Prostate gland (tissue), 2 donors: ENCODE data around the gene XDH. TPM values are rescaled to one million over a fixed set of nuclear protein-coding genes. Genes with fewer than 3 reads are reported as not detected.

Experiments used
- DNase-seq: peaks from one replicate; pipeline ENCODE4 v3.0.0-alpha.2; 2019; ENCODE audit warnings: low spot score
- H3K27ac ChIP-seq, 2 donors: fragments of 200-600 bp; sonication (generic); 2 replicates each; pipeline ENCODE4 v1.5.1; 2017 to 2019
- H3K27me3 ChIP-seq: fragments of 200-600 bp; sonication (generic); replicated peaks from 2 replicates; pipeline ENCODE4 v1.5.1; 2019; ENCODE audit not compliant: insufficient read depth
- H3K36me3 ChIP-seq, 2 donors: fragments of 200-600 bp; sonication (generic); 1 replicate in 1 of 2; 2 replicates in 1 of 2; pipeline versions ENCODE4 v1.5.1 to v1.8.1; 2017 to 2019
- H3K4me1 ChIP-seq: fragments of 200-600 bp; sonication (generic); replicated peaks from 2 replicates; pipeline ENCODE4 v1.5.1; 2019
- H3K4me3 ChIP-seq, 2 donors: fragments of 200-600 bp; sonication (generic); 2 replicates each; pipeline ENCODE4 v1.5.1; 2017 to 2019
- H3K9me3 ChIP-seq: fragments of 200-600 bp; sonication (generic); 2 replicates; pipeline ENCODE4 v1.5.1; 2017
- CTCF ChIP-seq, 4 experiments: fragments of 200-600 bp in 2 of 4; fragments of 450-650 bp in 2 of 4; sonication (generic) in 2 of 4; IDR thresholded peaks; 1 replicate in 3 of 4; 2 replicates in 1 of 4; pipeline ENCODE4 v1.5.1; 2016 to 2019; ENCODE audit warnings: antibody characterized with exemption in 4 of 4, mild to moderate bottlenecking in 2 of 4, moderate library complexity in 2 of 4
- POLR2A ChIP-seq: fragments of 450-650 bp; IDR thresholded peaks from one replicate; pipeline ENCODE4 v1.6.1; 2016; ENCODE audit warnings: antibody characterized with exemption, mild to moderate bottlenecking
- POLR2AphosphoS5 ChIP-seq: sonication (generic); formaldehyde crosslinking; IDR thresholded peaks from one replicate; pipeline ENCODE4 v1.6.1; 2017; ENCODE audit warnings: antibody characterized with exemption
- WGBS: methylation state at CpG from one replicate; pipeline ENCODE4 v1.1.5; 2018; 5-methylcytosine and 5-hydroxymethylcytosine counted together
- intact Hi-C: fragments of 100-400 bp; cut with DNase I; formaldehyde crosslinking; loops from one replicate; pipeline ENCODE4 v1.14.2; 2022
- total RNA-seq, 2 donors: library from RNA; depleted of rRNA; stranded (reverse); fragments of >200 nt; gene quantifications; one replicate each; pipeline ENCODE4 v1.1.0, GENCODE V29; 2016

Gene XDH
- total RNA-seq, 2 donors from 2014 or later: 1.2 to 2.5 TPM

- H3K4me3 ChIP-seq: no peak overlapping the region
- no peaks in the 10 kb centered on the region for H3K36me3 ChIP-seq
- DNase-seq: no peak
- H3K9me3 ChIP-seq: no peaks in the 10 kb centered on the region
- no peaks in the 10 kb centered on the region for H3K4me1 ChIP-seq
- intact Hi-C loops: no loop called here
- H3K27me3 ChIP-seq: no peaks in the 10 kb centered on the region
- no peak for TF ChIP-seq POLR2A
- TF ChIP-seq CTCF (IDR thresholded peaks at IDR 0.05): no peak
- TF ChIP-seq POLR2AphosphoS5: no peak
- 85% methylated on average over 10 of the region's 10 CpGs for WGBS
- no peak overlapping the region for H3K27ac ChIP-seq
These were observed 7.8 kb downstream of the XDH start for GRCh38 chr2:31406593-31407385.

- 84% methylated on average over 4 of the region's 4 CpGs for WGBS
- Histone ChIP-seq H3K27me3 (no peaks in the 10 kb centered on the region), H3K36me3 (no peaks in the 10 kb centered on the region), H3K4me1 (no peaks in the 10 kb centered on the region), H3K27ac (no peak overlapping the region), H3K9me3 (no peaks in the 10 kb centered on the region), H3K4me3 (no peak overlapping the region)
- TF ChIP-seq POLR2AphosphoS5 (no peak), CTCF (IDR thresholded peaks at IDR 0.05) (no peak), POLR2A (no peak)
- no peak for DNase-seq
- intact Hi-C loops: no loop called here
These were observed 9.7 kb downstream of the XDH start for GRCh38 chr2:31404827-31405226.

- Histone ChIP-seq H3K36me3 (no peaks in the 10 kb centered on the region), H3K4me1 (no peaks in the 10 kb centered on the region), H3K27ac (no peak overlapping the region), H3K27me3 (no peaks in the 10 kb centered on the region), H3K4me3 (no peak overlapping the region), H3K9me3 (no peaks in the 10 kb centered on the region)
- intact Hi-C loops: no loop called here
- TF ChIP-seq POLR2AphosphoS5 (no peak), POLR2A (no peak), CTCF (IDR thresholded peaks at IDR 0.05) (no peak)
- no peak for DNase-seq
- WGBS: 93% methylated on average over 1 of the region's 1 CpG
These were observed 10.2 kb downstream of the XDH start for GRCh38 chr2:31404302-31404701.

- Histone ChIP-seq H3K27ac (no peak overlapping the region), H3K4me1 (no peaks in the 10 kb centered on the region), H3K9me3 (no peaks in the 10 kb centered on the region), H3K4me3 (no peak overlapping the region), H3K36me3 (no peaks in the 10 kb centered on the region), H3K27me3 (no peaks in the 10 kb centered on the region)
- 88% methylated on average over 1 of the region's 1 CpG for WGBS
- intact Hi-C loops: no loop called here
- no peak for TF ChIP-seq POLR2AphosphoS5
- no peak for TF ChIP-seq POLR2A
- TF ChIP-seq CTCF (IDR thresholded peaks at IDR 0.05): no peak
- DNase-seq: no peak
These were observed 12.2 kb downstream of the XDH start for GRCh38 chr2:31402388-31402787.

- intact Hi-C loops: no loop called here
- TF ChIP-seq CTCF (IDR thresholded peaks at IDR 0.05) (no peak), POLR2AphosphoS5 (peak; percentile 48)
- Histone ChIP-seq H3K27me3 (no peaks in the 10 kb centered on the region), H3K27ac (no peak overlapping the region), H3K4me1 (no peaks in the 10 kb centered on the region), H3K36me3 (no peaks in the 10 kb centered on the region), H3K9me3 (no peaks in the 10 kb centered on the region), H3K4me3 (no peak overlapping the region)
- 38% methylated on average over 2 of the region's 2 CpGs for WGBS
- peak; percentile 17 for DNase-seq
These were observed 13.0 kb downstream of the XDH start for GRCh38 chr2:31401580-31401979.
